ENCODE measurements around the gene EIF4E1B. TPM values are rescaled to one million over a fixed set of nuclear protein-coding genes. Genes with fewer than 3 reads are reported as not detected.

Gene EIF4E1B
- total RNA-seq, 2 donors from 2014 or later: not detected

DNA sequence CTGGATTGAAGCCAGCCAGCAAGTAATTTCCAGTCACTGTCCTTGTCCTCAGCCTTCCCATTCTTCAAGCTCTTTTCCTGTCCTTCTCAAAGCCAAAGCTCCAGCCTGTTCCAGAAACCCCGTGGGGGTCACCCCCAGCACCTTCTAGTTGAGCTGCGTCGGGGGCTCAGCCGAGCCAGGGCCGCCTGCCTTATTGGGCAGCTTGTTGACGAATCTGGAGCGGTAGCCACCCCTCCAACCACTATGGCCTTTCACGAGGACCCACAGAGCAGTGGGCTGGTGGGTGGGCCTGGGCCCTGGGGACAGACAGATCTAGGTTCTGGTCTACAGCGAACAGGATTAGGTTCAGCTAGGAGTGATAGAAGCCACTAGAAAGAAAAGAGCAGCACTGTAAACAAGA lies 64.2 kb downstream of the EIF4E1B start:
- no peak for ATAC-seq
- intact Hi-C loops (cut with DNase I): loop anchor here in 1 of 2 donors (1.0 kb wide), 1 partner anchor 17 kb away; no protein-coding TSS in a partner anchor
- DNase-seq: no peak

DNA sequence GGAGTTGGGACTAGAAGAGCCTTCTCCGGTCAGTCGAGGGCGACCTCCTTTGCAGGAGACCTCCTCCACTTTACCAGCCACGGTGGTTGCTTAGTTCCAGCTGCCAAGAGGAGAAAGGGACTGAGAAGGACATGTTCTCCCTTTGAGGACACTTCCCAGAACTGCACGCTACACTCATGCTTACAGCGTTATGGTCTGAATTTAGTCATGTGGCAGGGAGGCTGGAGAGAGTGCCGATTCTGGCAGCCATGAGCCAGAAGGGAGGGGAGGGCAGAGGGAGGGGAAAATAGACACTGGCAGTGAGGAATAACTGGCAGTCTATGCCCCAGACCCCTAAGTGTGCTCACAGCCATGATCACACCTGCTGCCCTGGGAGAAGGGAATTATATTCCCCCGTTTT lies 64.6 kb downstream of the EIF4E1B start:
- DNase-seq: no peak
- peak; percentile 70 to 78 for ATAC-seq
- intact Hi-C loops (cut with DNase I): loop anchor here in 1 of 2 donors (1.0 kb wide), 1 partner anchor 18 kb away; no protein-coding TSS in a partner anchor

Small RNA genes lying within 50 kb of the gene (microRNA-seq; reads per million reads assigned to microRNA genes)
- gene MIR4281: 0 reads per million in 2 donors

Other genes starting within 250 kb of the EIF4E1B start
- 10 to 100 TPM; 15.6 to 30.2 TPM for gene NOP16, start 242.1 kb upstream of the EIF4E1B start, total RNA-seq
- 100 to 1,000 TPM; 159 to 166 TPM for gene HIGD2A, start 241.9 kb upstream of the EIF4E1B start, total RNA-seq
- gene CLTB, start 214.1 kb upstream of the EIF4E1B start, total RNA-seq: 100 to 1,000 TPM; 173 to 199 TPM
- gene FAF2, start 182.3 kb upstream of the EIF4E1B start, total RNA-seq: 10 to 100 TPM; 15.3 to 23.3 TPM
- gene RNF44, start 93.3 kb upstream of the EIF4E1B start, total RNA-seq: 10 to 100 TPM; 24.5 to 26.6 TPM
- under 1 TPM; 0.29 TPM for gene CDHR2, start 81.3 kb upstream of the EIF4E1B start, total RNA-seq
- under 1 TPM; 0.81 to 0.97 TPM for gene GPRIN1, start 20.5 kb upstream of the EIF4E1B start, total RNA-seq
- 1 to 10 TPM in 1 of 2 donors, under 1 TPM in 1; 0.74 to 1.3 TPM for gene SNCB, start 141 bp upstream of the EIF4E1B start, total RNA-seq
- gene TSPAN17, start 16.8 kb downstream of the EIF4E1B start, total RNA-seq: 10 to 100 TPM; 21.2 to 25.6 TPM
- gene UNC5A, start 179.9 kb downstream of the EIF4E1B start, total RNA-seq: under 1 TPM; 0.35 to 0.50 TPM

Data from left cardiac atrium (tissue), 4 donors.